ENCODE data around the gene RAPGEF3.

- TF ChIP-seq EZH2 (IDR thresholded peaks at IDR 0.05) (no peak), POLR2AphosphoS5 (IDR thresholded peaks at IDR 0.05; ENCODE audit: borderline replicate concordance, low read depth, low read length) (no peak), FOXP2 (optimal IDR thresholded peaks at IDR 0.05; ENCODE audit: control extremely low read depth, extremely low read length, insufficient read depth) (no peak)
These were observed 7.1 kb downstream of the RAPGEF3 start for GRCh38 chr12:47751561-47751960.

Data from SK-N-MC (cell line).